CD14-positive monocyte (primary cell): ENCODE results near the gene ADGRG6. TPM values are rescaled to one million over a fixed set of nuclear protein-coding genes. Genes with fewer than 3 reads are reported as not detected.
A peak's percentile ranks its signal among the peaks of the same experiment; 100 is the strongest.
"Not testable (repeated sequence)": the region's sequence is repeated elsewhere in the genome, so short reads cannot be mapped to it uniquely, and the experiment has no call there.

ENCODE experiments used
- DNase-seq, 3 donors: peaks; one replicate each; pipeline ENCODE4 v3.0.0-alpha.2; 2011 to 2022
- H2AFZ ChIP-seq: 2 replicates; pipeline ENCODE4 v1.6.0; 2012; ENCODE audit warnings: mild to moderate bottlenecking, low read depth, low read length, inconsistent platforms; ENCODE audit not compliant: insufficient read depth, poor library complexity, severe bottlenecking
- H3K27ac ChIP-seq, 2 donors: 1 replicate in 1 of 2; 2 replicates in 1 of 2; pipeline ENCODE4 v1.5.1; 2012 to 2013; ENCODE audit warnings: low read length in 2 of 2, control low read depth in 1 of 2, inconsistent platforms in 1 of 2, low read depth in 1 of 2, mild to moderate bottlenecking in 1 of 2
- H3K27me3 ChIP-seq, 2 donors: one replicate each; pipeline versions ENCODE4 v1.6.0 to v1.6.1; 2011 to 2013; ENCODE audit warnings: low read length in 2 of 2; ENCODE audit not compliant: control insufficient read depth in 2 of 2, insufficient read depth in 2 of 2
- H3K36me3 ChIP-seq, 2 donors: replicated peaks in 1 of 2; 1 replicate in 1 of 2; 2 replicates in 1 of 2; pipeline versions ENCODE4 v1.5.1 to v1.6.1; 2012 to 2013; ENCODE audit warnings: low read length in 2 of 2, control low read depth in 1 of 2, inconsistent platforms in 1 of 2, mild to moderate bottlenecking in 1 of 2; ENCODE audit not compliant: insufficient read depth in 2 of 2, control insufficient read depth in 1 of 2
- H3K4me1 ChIP-seq, 2 donors: 1 replicate in 1 of 2; 2 replicates in 1 of 2; pipeline versions ENCODE4 v1.5.1 to v1.6.1; 2012 to 2013; ENCODE audit warnings: low read length in 2 of 2, control low read depth in 1 of 2, inconsistent platforms in 1 of 2, mild to moderate bottlenecking in 1 of 2, moderate library complexity in 1 of 2; ENCODE audit not compliant: insufficient read depth in 2 of 2, control insufficient read depth in 1 of 2
- H3K4me2 ChIP-seq: replicated peaks from 2 replicates; pipeline ENCODE3; 2012; ENCODE audit warnings: low read length, moderate library complexity, mild to moderate bottlenecking; ENCODE audit not compliant: poor library complexity, severe bottlenecking; ENCODE audit errors: extremely low read depth
- H3K4me3 ChIP-seq, 3 experiments: fragments of 200-600 bp in 1 of 3; sonication (generic) in 1 of 3; replicated peaks in 1 of 3; 1 replicate in 2 of 3; 2 replicates in 1 of 3; pipeline ENCODE4 v1.5.1; 2011 to 2013; ENCODE audit warnings: low read length in 3 of 3, mild to moderate bottlenecking in 3 of 3, control low read depth in 2 of 3, low read depth in 2 of 3, inconsistent platforms in 1 of 3, moderate library complexity in 1 of 3
- H3K79me2 ChIP-seq: 2 replicates; pipeline ENCODE4 v1.6.0; 2012; ENCODE audit warnings: mild to moderate bottlenecking, control low read depth, inconsistent platforms, low read length, moderate library complexity; ENCODE audit not compliant: insufficient read depth
- H3K9ac ChIP-seq: 2 replicates; pipeline ENCODE4 v1.6.0; 2017; ENCODE audit warnings: low read length, mild to moderate bottlenecking; ENCODE audit not compliant: insufficient read depth, poor library complexity, severe bottlenecking
- H3K9me3 ChIP-seq, 2 donors: replicated peaks in 1 of 2; 1 replicate in 1 of 2; 2 replicates in 1 of 2; pipeline versions ENCODE4 v1.5.1 to v1.6.1; 2012 to 2013; ENCODE audit warnings: low read length in 2 of 2, control low read depth in 1 of 2; ENCODE audit not compliant: control insufficient read depth in 1 of 2, insufficient read depth in 1 of 2
- H4K20me1 ChIP-seq: 2 replicates; pipeline ENCODE4 v1.6.0; 2012; ENCODE audit warnings: mild to moderate bottlenecking, low read length, control low read depth, moderate library complexity; ENCODE audit not compliant: insufficient read depth
- H3K27ac Mint-ChIP-seq, 7 donors: one replicate each; pipeline ENCODE4 v1.8.0; 2020; ENCODE audit warnings: mild to moderate bottlenecking in 7 of 7, mixed read lengths in 7 of 7, moderate library complexity in 6 of 7, inconsistent platforms in 2 of 7
- H3K27me3 Mint-ChIP-seq, 3 donors: one replicate each; pipeline ENCODE4 v1.8.0; 2021 to 2022; ENCODE audit warnings: low read depth in 3 of 3, mild to moderate bottlenecking in 3 of 3, mixed read lengths in 3 of 3, moderate library complexity in 3 of 3, inconsistent platforms in 1 of 3
- H3K36me3 Mint-ChIP-seq, 2 donors: one replicate each; pipeline ENCODE4 v1.8.0; 2020; ENCODE audit warnings: mixed read lengths in 2 of 2, inconsistent platforms in 1 of 2, mild to moderate bottlenecking in 1 of 2
- H3K4me1 Mint-ChIP-seq: one replicate; pipeline ENCODE4 v1.8.0; 2020; ENCODE audit warnings: mild to moderate bottlenecking, mixed read lengths
- H3K4me3 Mint-ChIP-seq, 2 donors: one replicate each; pipeline ENCODE4 v1.8.0; 2020; ENCODE audit warnings: mild to moderate bottlenecking in 2 of 2, mixed read lengths in 2 of 2, moderate library complexity in 1 of 2
- H3K9me3 Mint-ChIP-seq, 7 donors: one replicate each; pipeline ENCODE4 v1.8.0; 2020 to 2022; ENCODE audit warnings: mixed read lengths in 7 of 7, mild to moderate bottlenecking in 6 of 7, moderate library complexity in 6 of 7, inconsistent platforms in 2 of 7
- WGBS: methylation state at CpG from one replicate; pipeline ENCODE4 v1.1.5; 2013; ENCODE audit warnings: missing lambda C conversion rate; ENCODE audit not compliant: insufficient coverage; 5-methylcytosine and 5-hydroxymethylcytosine counted together
- intact Hi-C, 2 donors: fragments of 100-400 bp; cut with micrococcal nuclease; formaldehyde crosslinking; loops; one replicate each; pipeline versions ENCODE4 v1.15.0 to v1.15.1; 2023
- polyA plus RNA-seq, 3 donors: library from polyadenylated mRNA; depleted of rRNA in 1 of 3; unstranded in 2 of 3; stranded (reverse) in 1 of 3; fragments of 300-500 nt in 2 of 3; fragments of >200 nt in 1 of 3; fragmentation: Illumina TruSeq in 2 of 3; gene quantifications; 1 replicate in 2 of 3; 2 replicates in 1 of 3; pipeline ENCODE4 v1.2.3, GENCODE V29; 2012 to 2021
- TF ChIP-seq, protein P1 (sequence below): fragments of 200-600 bp; IDR thresholded peaks from one replicate; pipeline ENCODE4 v1.8.0; 2022; ENCODE audit warnings: antibody characterized with exemption, mild to moderate bottlenecking

The ADGRG6 gene
- polyA plus RNA-seq, 3 donors, result 0.18 to 0.31 TPM; not detected in 1

DNA sequence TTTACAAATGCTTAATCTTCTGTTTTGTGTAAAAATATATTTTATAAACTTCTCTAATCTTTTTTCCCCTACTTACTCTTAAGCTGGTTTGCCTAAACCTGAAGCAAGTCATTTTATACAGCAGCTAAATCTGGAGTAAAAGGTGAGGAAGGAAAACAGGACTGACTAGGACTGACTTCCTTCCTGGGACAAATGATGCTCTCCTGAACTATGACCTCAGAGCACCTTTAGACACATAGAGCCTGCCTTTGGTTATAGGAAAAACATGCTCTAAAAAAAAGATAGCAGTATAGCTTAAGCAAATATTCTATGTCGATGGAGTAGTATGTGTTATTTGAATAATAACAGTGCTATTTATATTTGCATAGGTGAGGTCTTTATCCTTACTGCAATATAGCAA lies 21.5 kb upstream of the ADGRG6 start:
- Histone ChIP-seq H3K27me3 (no peaks in the 10 kb centered on the region), H3K9ac (no peak overlapping the region), H3K36me3 (no peaks in the 10 kb centered on the region), H4K20me1 (no peaks in the 10 kb centered on the region), H2AFZ (no peak overlapping the region), H3K9me3 (peaks cover 5% of the 10 kb centered on the region in 2 donors), H3K27ac (no peak overlapping the region), H3K4me1 (no peaks in the 10 kb centered on the region), H3K4me3 (no peak overlapping the region), H3K4me2 (no peak overlapping the region), H3K79me2 (no peaks in the 10 kb centered on the region)
- no peaks in the 10 kb centered on the region for H3K4me1 Mint-ChIP-seq
- intact Hi-C loops, result no loop called here
- H3K27ac Mint-ChIP-seq, result no peak overlapping the region
- TF ChIP-seq, protein P1, sequence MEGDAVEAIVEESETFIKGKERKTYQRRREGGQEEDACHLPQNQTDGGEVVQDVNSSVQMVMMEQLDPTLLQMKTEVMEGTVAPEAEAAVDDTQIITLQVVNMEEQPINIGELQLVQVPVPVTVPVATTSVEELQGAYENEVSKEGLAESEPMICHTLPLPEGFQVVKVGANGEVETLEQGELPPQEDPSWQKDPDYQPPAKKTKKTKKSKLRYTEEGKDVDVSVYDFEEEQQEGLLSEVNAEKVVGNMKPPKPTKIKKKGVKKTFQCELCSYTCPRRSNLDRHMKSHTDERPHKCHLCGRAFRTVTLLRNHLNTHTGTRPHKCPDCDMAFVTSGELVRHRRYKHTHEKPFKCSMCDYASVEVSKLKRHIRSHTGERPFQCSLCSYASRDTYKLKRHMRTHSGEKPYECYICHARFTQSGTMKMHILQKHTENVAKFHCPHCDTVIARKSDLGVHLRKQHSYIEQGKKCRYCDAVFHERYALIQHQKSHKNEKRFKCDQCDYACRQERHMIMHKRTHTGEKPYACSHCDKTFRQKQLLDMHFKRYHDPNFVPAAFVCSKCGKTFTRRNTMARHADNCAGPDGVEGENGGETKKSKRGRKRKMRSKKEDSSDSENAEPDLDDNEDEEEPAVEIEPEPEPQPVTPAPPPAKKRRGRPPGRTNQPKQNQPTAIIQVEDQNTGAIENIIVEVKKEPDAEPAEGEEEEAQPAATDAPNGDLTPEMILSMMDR, result no peak
- DNase-seq, result no peak
- WGBS, result no CpG with 5 or more reads among the region's 1 CpG
- peaks cover 5 to 14% (median 6%) of the 10 kb centered on the region in 7 donors for H3K9me3 Mint-ChIP-seq
- no peak overlapping the region for H3K4me3 Mint-ChIP-seq
- H3K36me3 Mint-ChIP-seq, result no peaks in the 10 kb centered on the region
- H3K27me3 Mint-ChIP-seq, result peaks cover 0 to 1% (median 0%) of the 10 kb centered on the region in 3 donors

DNA sequence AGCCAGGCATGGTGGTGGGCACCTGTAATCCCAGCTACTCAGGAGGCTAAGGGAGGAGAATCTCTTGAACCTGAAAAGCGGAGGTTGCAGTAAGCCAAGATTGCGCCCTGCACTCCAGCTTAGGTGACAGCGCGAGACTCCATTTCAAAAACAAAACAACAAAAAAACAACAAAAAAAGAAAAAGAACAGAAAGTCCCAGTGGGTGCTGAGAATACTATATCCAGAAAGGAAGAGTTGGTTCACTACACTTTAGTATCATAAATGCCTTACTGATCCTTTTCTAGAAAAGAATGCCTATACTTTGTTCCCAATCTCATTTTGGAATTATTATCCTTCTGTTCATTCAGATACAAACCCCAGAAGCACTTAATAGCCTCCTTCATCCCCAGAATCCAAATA lies 20.9 kb upstream of the ADGRG6 start:
- intact Hi-C loops, result no loop called here
- no peak overlapping the region for H3K4me3 Mint-ChIP-seq
- no peaks in the 10 kb centered on the region for H3K4me1 ChIP-seq

DNA sequence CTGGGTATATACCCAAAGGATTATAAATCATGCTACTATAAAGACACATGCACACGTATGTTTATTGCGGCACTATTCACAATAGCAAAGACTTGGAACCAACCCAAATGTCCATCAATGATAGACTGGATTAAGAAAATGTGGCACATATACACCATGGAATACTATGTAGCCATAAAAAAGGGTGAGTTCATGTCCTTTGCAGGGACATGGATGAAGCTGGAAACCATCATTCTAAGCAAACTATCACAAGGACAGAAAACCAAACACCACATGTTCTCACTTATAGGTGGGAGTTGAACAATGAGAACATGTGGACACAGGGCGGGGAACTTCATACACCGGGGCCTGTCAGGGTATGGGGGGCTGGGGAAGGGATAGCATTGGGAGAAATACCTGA lies 18.7 kb upstream of the ADGRG6 start:
- H3K27ac ChIP-seq, H3K36me3 Mint-ChIP-seq, H3K9me3 ChIP-seq, H3K4me3 Mint-ChIP-seq, H3K79me2 ChIP-seq, H3K9ac ChIP-seq, H3K4me3 ChIP-seq, H3K4me2 ChIP-seq, H3K27me3 ChIP-seq, DNase-seq, H3K36me3 ChIP-seq, H3K27me3 Mint-ChIP-seq, intact Hi-C loops, H2AFZ ChIP-seq, H3K4me1 Mint-ChIP-seq, H4K20me1 ChIP-seq, H3K4me1 ChIP-seq: not testable (repeated sequence)
- no CpG with 5 or more reads among the region's 4 CpGs for WGBS
- Mint-ChIP-seq H3K27ac (peak overlapping the region in 1 of 7 donors; percentile 54), H3K9me3 (peaks cover 3 to 14% (median 6%) of the 10 kb centered on the region in 7 donors)

More for the DNA sequence above, 20.9 kb upstream of the ADGRG6 start:
- no peak overlapping the region for H2AFZ ChIP-seq
- H4K20me1 ChIP-seq, result no peaks in the 10 kb centered on the region
- H3K36me3 Mint-ChIP-seq, result no peaks in the 10 kb centered on the region
- no peak for DNase-seq
- no peak overlapping the region for H3K4me3 ChIP-seq
- H3K4me1 Mint-ChIP-seq, result no peaks in the 10 kb centered on the region
- H3K27me3 Mint-ChIP-seq, result peaks cover 0 to 1% (median 0%) of the 10 kb centered on the region in 3 donors
- no CpG with 5 or more reads among the region's 4 CpGs for WGBS
- H3K79me2 ChIP-seq, result no peaks in the 10 kb centered on the region
- H3K27ac ChIP-seq, result no peak overlapping the region
- no peak overlapping the region for H3K4me2 ChIP-seq
- no peaks in the 10 kb centered on the region for H3K27me3 ChIP-seq
- TF ChIP-seq, protein P1, result no peak
- peaks cover 5 to 14% (median 6%) of the 10 kb centered on the region in 7 donors for H3K9me3 Mint-ChIP-seq
- H3K9me3 ChIP-seq, result peaks cover 5% of the 10 kb centered on the region in 2 donors
- H3K27ac Mint-ChIP-seq, result no peak overlapping the region
- no peaks in the 10 kb centered on the region for H3K36me3 ChIP-seq
- no peak overlapping the region for H3K9ac ChIP-seq
